GM12801 (cell line): ENCODE results near the gene SP140.

Source experiments
- TF ChIP-seq, protein P1 (sequence below): IDR thresholded peaks from one replicate; pipeline ENCODE4 v1.5.1; 2011; ENCODE audit warnings: control low read depth; ENCODE audit not compliant: insufficient read length; ENCODE audit errors: extremely low read depth

The SP140 gene

DNA sequence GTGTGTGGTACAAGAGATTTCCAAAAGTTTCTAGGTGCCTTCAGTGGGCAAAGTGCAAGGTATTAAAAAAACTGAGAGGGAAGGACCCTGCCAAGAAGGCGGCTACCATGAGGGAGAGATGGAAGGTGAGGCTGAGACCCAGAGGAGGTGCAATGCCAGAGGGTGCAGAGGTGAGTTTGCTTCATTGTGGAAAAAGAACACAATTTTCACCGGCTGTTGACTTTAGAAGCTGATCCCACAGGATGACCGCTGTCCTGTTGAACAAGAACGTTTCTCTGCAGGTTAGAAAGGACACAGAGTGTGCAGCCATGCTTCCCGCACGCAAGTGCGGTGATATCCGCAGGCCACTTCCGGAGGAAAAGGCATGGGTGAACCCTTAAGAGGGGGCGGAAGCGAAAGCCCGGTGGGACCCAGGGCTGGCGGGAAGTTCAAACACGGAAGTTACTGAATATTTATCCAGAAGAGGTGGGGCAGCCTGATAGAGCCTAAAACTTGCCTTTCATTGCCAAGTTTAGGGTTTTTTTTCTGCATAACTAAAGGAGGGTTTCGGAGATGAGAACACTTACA, 22.3 kb upstream of the SP140 start:
- TF ChIP-seq, protein P1, sequence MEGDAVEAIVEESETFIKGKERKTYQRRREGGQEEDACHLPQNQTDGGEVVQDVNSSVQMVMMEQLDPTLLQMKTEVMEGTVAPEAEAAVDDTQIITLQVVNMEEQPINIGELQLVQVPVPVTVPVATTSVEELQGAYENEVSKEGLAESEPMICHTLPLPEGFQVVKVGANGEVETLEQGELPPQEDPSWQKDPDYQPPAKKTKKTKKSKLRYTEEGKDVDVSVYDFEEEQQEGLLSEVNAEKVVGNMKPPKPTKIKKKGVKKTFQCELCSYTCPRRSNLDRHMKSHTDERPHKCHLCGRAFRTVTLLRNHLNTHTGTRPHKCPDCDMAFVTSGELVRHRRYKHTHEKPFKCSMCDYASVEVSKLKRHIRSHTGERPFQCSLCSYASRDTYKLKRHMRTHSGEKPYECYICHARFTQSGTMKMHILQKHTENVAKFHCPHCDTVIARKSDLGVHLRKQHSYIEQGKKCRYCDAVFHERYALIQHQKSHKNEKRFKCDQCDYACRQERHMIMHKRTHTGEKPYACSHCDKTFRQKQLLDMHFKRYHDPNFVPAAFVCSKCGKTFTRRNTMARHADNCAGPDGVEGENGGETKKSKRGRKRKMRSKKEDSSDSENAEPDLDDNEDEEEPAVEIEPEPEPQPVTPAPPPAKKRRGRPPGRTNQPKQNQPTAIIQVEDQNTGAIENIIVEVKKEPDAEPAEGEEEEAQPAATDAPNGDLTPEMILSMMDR: no peak

DNA sequence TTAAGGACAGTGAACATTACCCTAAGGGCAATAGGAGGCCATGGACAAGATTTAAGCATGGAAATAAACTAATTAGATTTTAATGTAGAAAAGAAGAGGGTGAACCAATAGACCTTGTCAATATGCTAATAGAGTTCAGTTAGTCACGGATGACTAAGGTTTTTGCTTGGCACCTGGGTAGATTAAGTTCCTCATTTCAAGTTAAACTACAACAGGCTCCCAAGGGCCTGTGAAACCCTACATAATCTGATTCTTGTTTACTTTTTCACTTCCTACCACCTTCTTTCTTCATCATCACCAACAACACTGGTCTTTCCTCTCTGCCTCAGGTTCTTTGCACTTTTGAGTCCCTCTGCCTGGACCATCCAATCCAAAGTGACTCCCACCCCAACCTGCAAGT, 20.5 kb upstream of the SP140 start:
- TF ChIP-seq, protein P1: no peak

DNA sequence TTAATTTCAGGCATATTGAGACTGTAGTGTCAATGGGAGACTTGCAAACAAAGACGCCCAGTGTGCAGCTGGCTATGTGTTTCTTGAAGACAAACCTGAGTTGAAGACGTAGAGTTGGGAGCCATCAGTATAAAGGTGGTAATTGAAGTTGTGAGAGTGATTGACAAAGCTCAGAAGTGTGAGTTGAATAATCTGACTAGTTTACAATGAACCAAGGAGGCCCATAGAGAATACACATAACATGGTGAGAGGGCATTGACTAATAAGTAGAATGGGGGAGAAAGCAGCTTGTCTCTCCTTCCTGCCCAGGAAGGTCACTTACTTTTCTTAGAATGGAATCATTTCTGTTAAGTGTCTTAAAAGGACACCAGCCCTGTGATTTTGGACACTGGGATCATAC, 19.8 kb upstream of the SP140 start:
- TF ChIP-seq, protein P1: no peak

DNA sequence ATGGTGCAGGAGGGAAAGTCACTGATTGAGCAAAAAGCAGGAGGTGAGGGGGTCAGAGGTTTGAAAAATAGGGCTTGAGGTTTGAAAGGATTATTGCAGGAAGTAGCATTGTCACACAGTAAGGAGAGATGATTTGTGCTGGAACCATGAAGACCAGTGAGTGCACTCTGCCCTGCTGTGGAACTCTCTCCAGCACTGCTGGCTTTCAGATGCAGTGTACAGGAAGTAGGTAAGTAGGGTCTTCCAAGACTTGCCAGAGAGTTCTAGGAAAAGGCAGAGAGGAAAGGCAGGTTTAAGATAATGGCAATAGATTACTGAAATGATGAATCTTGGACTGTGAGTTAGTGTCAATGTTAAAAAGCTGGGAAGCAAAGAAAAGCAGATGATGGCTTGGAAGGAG, 17.0 kb upstream of the SP140 start:
- TF ChIP-seq, protein P1: no peak

DNA sequence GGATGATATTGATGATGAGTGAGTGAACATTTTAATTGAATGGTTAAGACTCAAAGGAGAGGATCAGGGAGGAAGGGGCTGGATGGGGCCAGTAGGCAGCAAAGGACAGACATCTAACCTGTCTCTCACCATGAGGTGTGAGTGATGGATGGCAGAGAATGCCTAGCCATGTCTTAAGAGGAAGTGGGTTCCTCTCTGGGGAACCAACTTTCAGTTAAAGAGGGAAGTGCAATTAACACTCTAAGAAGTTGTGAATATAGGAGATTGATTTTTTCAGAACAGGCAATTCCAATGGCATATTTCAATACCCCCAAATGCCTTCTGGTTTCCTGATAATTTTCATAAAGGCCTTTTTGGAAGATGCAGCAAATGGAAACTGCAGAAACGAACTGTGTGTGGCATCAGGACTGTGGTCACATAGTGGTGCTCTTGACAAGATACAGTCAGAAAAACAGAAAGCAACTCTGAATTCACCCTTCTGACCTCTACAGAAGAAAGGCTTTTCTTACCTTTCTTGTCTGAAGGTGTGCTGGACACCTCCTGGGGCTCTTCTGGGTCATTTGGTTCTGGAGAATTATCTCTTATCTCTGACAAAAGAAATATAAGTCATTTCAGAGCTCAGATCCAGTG, 16.0 kb upstream of the SP140 start:
- TF ChIP-seq, protein P1: no peak

DNA sequence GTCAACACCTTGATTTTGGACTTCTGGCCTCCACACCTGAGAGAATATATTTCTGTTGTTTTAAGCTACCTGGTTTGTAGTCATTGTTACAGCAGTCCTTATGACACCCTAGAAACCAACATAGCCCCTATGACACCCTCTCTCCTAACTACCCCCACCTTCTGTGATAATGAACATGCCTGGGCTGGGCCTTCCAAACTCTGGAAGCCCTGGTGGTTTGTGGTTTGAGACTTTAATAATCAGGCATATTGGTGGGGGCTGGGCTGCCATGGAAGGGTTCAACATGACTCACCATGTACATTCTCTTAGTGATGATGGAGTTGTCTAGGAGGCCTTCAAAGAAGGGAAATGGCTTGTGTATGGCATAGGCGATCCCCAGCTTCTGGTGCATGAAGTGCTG, 9.0 kb upstream of the SP140 start:
- TF ChIP-seq, protein P1: no peak

DNA sequence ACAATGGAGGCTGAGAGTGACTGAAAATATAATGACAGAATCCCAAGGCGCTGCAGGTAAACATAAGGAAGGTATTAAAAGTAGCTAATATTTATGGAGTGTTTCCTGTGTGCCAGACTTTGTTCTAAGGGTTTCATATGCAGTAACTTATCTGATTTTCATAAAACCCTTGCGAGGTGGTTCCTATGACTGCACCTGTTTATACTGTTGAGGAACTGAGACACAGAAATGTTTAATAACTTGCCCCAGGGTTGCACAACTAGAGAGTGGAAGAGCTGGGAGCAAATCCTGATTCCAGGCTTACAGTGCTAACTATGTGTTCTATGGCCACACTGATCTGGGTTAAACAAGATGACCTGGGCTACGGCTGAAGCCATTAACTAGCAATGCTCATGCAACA, 8.1 kb upstream of the SP140 start:
- TF ChIP-seq, protein P1: no peak
